Keratinocyte (primary cell): ENCODE measurements around the gene FSTL5. TPM values are rescaled to one million over a fixed set of nuclear protein-coding genes. Genes with fewer than 3 reads are reported as not detected.

ENCODE experiments used
- DNase-seq: peaks from one replicate; pipeline ENCODE4 v3.0.0-alpha.2; 2011; ENCODE audit warnings: low read depth, missing footprints, low spot score
- FAIRE-seq: peaks from 2 replicates; lab custom pipeline; 2011; peaks lifted over from hg19 to GRCh38; lab: Jason Lieb, UNC
- H2AFZ ChIP-seq: 2 replicates; pipeline ENCODE4 v1.6.0; 2012; ENCODE audit warnings: low read length, control low read depth, inconsistent platforms; ENCODE audit not compliant: control insufficient read depth
- H3K27ac ChIP-seq: 2 replicates; pipeline ENCODE4 v1.5.1; 2011; ENCODE audit warnings: low read length; ENCODE audit not compliant: control insufficient read depth, insufficient read depth
- H3K27me3 ChIP-seq: 3 replicates; pipeline ENCODE4 v1.6.0; 2011; ENCODE audit warnings: low read length; ENCODE audit not compliant: control insufficient read depth, insufficient read depth; ENCODE audit errors: extremely low read depth
- H3K36me3 ChIP-seq, 2 experiments: 2 replicates in 1 of 2; 3 replicates in 1 of 2; pipeline ENCODE4 v1.5.1; 2011; ENCODE audit warnings: low read length in 2 of 2, mild to moderate bottlenecking in 1 of 2; ENCODE audit not compliant: control insufficient read depth in 2 of 2, insufficient read depth in 2 of 2; ENCODE audit errors: extremely low read depth in 1 of 2
- H3K4me1 ChIP-seq: 3 replicates; pipeline ENCODE4 v1.5.1; 2011; ENCODE audit warnings: low read length; ENCODE audit not compliant: control insufficient read depth, insufficient read depth; ENCODE audit errors: extremely low read depth
- H3K4me2 ChIP-seq: 3 replicates; pipeline ENCODE4 v1.6.0; 2011; ENCODE audit warnings: low read depth, low read length; ENCODE audit not compliant: control insufficient read depth, insufficient read depth; ENCODE audit errors: extremely low read depth
- H3K4me3 ChIP-seq, 3 experiments: fragments of 200-600 bp in 1 of 3; sonication (generic) in 1 of 3; 2 replicates in 2 of 3; 3 replicates in 1 of 3; pipeline ENCODE4 v1.5.1; 2011 to 2016; ENCODE audit warnings: low read length in 3 of 3, mild to moderate bottlenecking in 3 of 3, control low read depth in 2 of 3, inconsistent platforms in 1 of 3, low read depth in 1 of 3, mixed read lengths in 1 of 3, mixed run types in 1 of 3, moderate library complexity in 1 of 3; ENCODE audit not compliant: control insufficient read depth in 2 of 3, insufficient read depth in 2 of 3; ENCODE audit errors: extremely low read depth in 1 of 3
- H3K79me2 ChIP-seq: 2 replicates; pipeline ENCODE4 v1.6.0; 2012; ENCODE audit warnings: low read length; ENCODE audit not compliant: control insufficient read depth, insufficient read depth
- H3K9ac ChIP-seq: 3 replicates; pipeline ENCODE4 v1.6.0; 2011; ENCODE audit warnings: low read length; ENCODE audit not compliant: control insufficient read depth, insufficient read depth; ENCODE audit errors: extremely low read depth
- H3K9me1 ChIP-seq: 3 replicates; pipeline ENCODE4 v1.6.0; 2011; ENCODE audit warnings: low read length; ENCODE audit not compliant: control insufficient read depth, insufficient read depth; ENCODE audit errors: extremely low read depth
- H3K9me3 ChIP-seq: 2 replicates; pipeline ENCODE4 v1.5.1; 2012; ENCODE audit warnings: low read depth, low read length; ENCODE audit not compliant: control insufficient read depth
- H4K20me1 ChIP-seq: 3 replicates; pipeline ENCODE4 v1.6.0; 2011; ENCODE audit warnings: low read length; ENCODE audit not compliant: control insufficient read depth, insufficient read depth; ENCODE audit errors: extremely low read depth
- CTCF ChIP-seq, 3 experiments: IDR thresholded peaks in 1 of 3; conservative IDR thresholded peaks in 1 of 3; optimal IDR thresholded peaks in 1 of 3; 2 replicates in 2 of 3; 3 replicates in 1 of 3; pipeline versions ENCODE3 to v1.5.1; 2011; ENCODE audit warnings: low read length in 3 of 3, mild to moderate bottlenecking in 3 of 3, moderate library complexity in 2 of 3, control low read depth in 1 of 3, inconsistent platforms in 1 of 3; ENCODE audit not compliant: insufficient read depth in 2 of 3; ENCODE audit errors: extremely low read depth in 1 of 3
- EZH2 ChIP-seq: IDR thresholded peaks from one replicate; pipeline ENCODE4 v1.6.1; 2012; ENCODE audit warnings: inconsistent platforms, mild to moderate bottlenecking, low read length, moderate library complexity
- dilution Hi-C: fragments of 300-500 bp; cut with MboI; formaldehyde crosslinking; loops from one replicate; pipeline ENCODE4 v1.7.0; 2020; ENCODE audit warnings: low sequenced_read_pairs; ENCODE audit not compliant: extremely low pct_ligation_motif_present
- polyA plus RNA-seq, 5 experiments: library from polyadenylated mRNA; depleted of rRNA in 3 of 5; stranded (reverse) in 3 of 5; stranded (forward) in 1 of 5; unstranded in 1 of 5; fragments of >200 nt; gene quantifications; 1 replicate in 1 of 5; 2 replicates in 3 of 5; 3 replicates in 1 of 5; pipeline versions ENCODE4 v1.2.1 to v1.2.3, GENCODE V29; 2011 to 2012; ENCODE audit warnings: missing spikeins in 2 of 5, low read depth in 1 of 5, low replicate concordance in 1 of 5

FSTL5 gene
- polyA plus RNA-seq, 1 donor (not counting 4 experiments of a cell fraction or from before 2014, with no cell fraction given) = not detected

GRCh38 chr4:161350946-161351345 is 812.9 kb downstream of the FSTL5 start:
- no peaks in the 10 kb centered on the region for H3K36me3 ChIP-seq
- FAIRE-seq (no peak), DNase-seq (no peak)
- no peaks in the 10 kb centered on the region for H3K79me2 ChIP-seq
- no peaks in the 10 kb centered on the region for H3K9me3 ChIP-seq
- H3K4me1 ChIP-seq = no peaks in the 10 kb centered on the region
- TF ChIP-seq CTCF (optimal IDR thresholded peaks at IDR 0.05 in 1 of 3, IDR thresholded peaks at IDR 0.05 in 1 of 3, conservative IDR thresholded peaks at IDR 0.05 in 1 of 3; ENCODE audit: extremely low read depth in 1 of 3, insufficient read depth in 2 of 3, low read length in 3 of 3) = no peak
- TF ChIP-seq EZH2 = no peak
- no peaks in the 10 kb centered on the region for H3K9me1 ChIP-seq
- dilution Hi-C loops = no loop called here
- no peak overlapping the region for H3K4me3 ChIP-seq
- H3K27me3 ChIP-seq = no peaks in the 10 kb centered on the region
- H3K9ac ChIP-seq = no peak overlapping the region
- no peaks in the 10 kb centered on the region for H4K20me1 ChIP-seq
- H3K27ac ChIP-seq = no peak overlapping the region
- H3K4me2 ChIP-seq = no peak overlapping the region
- no peak overlapping the region for H2AFZ ChIP-seq

GRCh38 chr4:161345741-161346140 is 818.1 kb downstream of the FSTL5 start:
- H3K4me1 ChIP-seq = no peaks in the 10 kb centered on the region
- no peak overlapping the region for H3K4me3 ChIP-seq
- no peaks in the 10 kb centered on the region for H3K27me3 ChIP-seq
- no peak overlapping the region for H3K4me2 ChIP-seq
- no peak overlapping the region for H2AFZ ChIP-seq
- no peak overlapping the region for H3K9ac ChIP-seq
- no peak overlapping the region for H3K27ac ChIP-seq
- H3K9me1 ChIP-seq = no peaks in the 10 kb centered on the region
- no peak for TF ChIP-seq CTCF (optimal IDR thresholded peaks at IDR 0.05 in 1 of 3, IDR thresholded peaks at IDR 0.05 in 1 of 3, conservative IDR thresholded peaks at IDR 0.05 in 1 of 3; ENCODE audit: extremely low read depth in 1 of 3, insufficient read depth in 2 of 3, low read length in 3 of 3)
- TF ChIP-seq EZH2 = no peak
- no peaks in the 10 kb centered on the region for H3K79me2 ChIP-seq
- H4K20me1 ChIP-seq = no peaks in the 10 kb centered on the region
- dilution Hi-C loops = no loop called here
- H3K9me3 ChIP-seq = peaks cover 2% of the 10 kb centered on the region
- DNase-seq = no peak
- H3K36me3 ChIP-seq = no peaks in the 10 kb centered on the region
- FAIRE-seq = no peak
